ENCODE results near the gene NHSL2. TPM values are rescaled to one million over a fixed set of nuclear protein-coding genes. Genes with fewer than 3 reads are reported as not detected.
"Not testable (repeated sequence)": the region's sequence is repeated elsewhere in the genome, so short reads cannot be mapped to it uniquely, and the experiment has no call there.

NHSL2 gene
- 0.02 TPM in 1 of 2 replicates, not detected in the other for total RNA-seq (2014; rRNA removed; shearing (Covaris generic))

DNA sequence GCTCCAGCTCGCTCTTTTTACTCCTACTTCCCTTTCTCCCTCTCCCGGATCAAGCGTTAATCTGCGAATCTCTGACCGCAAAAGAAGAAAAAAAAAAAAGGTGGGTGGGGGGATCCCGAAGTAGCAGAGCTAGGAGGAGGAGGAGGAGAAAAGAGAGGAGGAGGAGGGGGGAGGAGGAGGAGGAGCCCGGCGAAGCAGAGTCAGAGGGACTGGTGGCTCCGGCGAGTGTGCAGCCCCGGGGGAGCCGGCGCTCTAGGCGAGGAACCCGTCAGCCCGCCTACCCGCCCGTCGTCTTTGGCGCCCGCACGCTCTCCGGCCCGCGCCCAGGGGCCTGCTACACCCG is at the start of gene NHSL2:
NHSL2 (plus strand) TSS at position 203 of the 343 bp plus-strand sequence.
- H3K27me3 ChIP-seq, result no peaks in the 10 kb centered on the region
- H3K36me3 ChIP-seq, result no peaks in the 10 kb centered on the region
- no peak within 1 kb of the TSS for H3K4me3 ChIP-seq
- no peak for DNase-seq
- H3K9me3 ChIP-seq (replicated peaks), result no peaks in the 10 kb centered on the region
- H3K27ac ChIP-seq, result no peak within 1 kb of the TSS
- no peaks in the 10 kb centered on the region for H3K4me1 ChIP-seq

GRCh38 chrX:71867680-71868079 is 43.0 kb upstream of the NHSL2 start:
- Histone ChIP-seq H3K27ac (no peak overlapping the region), H3K9me3 (replicated peaks) (no peaks in the 10 kb centered on the region), H3K27me3 (no peaks in the 10 kb centered on the region; the same call in 1 of the 2 replicates), H3K36me3 (no peaks in the 10 kb centered on the region), H3K4me1 (no peaks in the 10 kb centered on the region), H3K4me3 (no peak overlapping the region)
- no peak for DNase-seq

DNA sequence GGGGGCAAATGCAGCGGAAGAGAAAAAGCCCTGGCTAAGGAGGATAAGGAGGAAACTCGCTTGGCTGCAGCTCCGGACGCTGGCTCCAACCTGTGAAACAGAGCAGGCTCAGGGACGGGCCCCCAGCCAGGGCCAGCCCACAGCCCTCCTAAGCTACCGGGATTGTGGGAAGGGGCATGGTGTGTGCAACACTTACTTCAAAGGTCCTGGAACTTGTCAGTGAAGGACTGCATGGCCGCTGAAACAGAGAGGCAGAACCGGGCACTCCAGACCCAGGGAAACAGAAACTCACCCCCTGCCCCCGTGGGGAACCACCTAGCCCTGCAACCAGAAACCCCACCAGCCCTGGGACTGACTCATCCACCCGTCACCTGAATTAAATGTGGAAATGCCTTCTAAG is 41.1 kb upstream of the NHSL2 start:
- not testable (repeated sequence) for H3K4me3 ChIP-seq; H3K27me3 ChIP-seq; H3K27ac ChIP-seq; H3K36me3 ChIP-seq; DNase-seq; H3K9me3 ChIP-seq (replicated peaks); H3K4me1 ChIP-seq

- H3K27ac ChIP-seq, result no peak overlapping the region
- H3K9me3 ChIP-seq (replicated peaks), result no peaks in the 10 kb centered on the region
- H3K4me1 ChIP-seq, result no peaks in the 10 kb centered on the region
- peak; percentile 48 to 63 for DNase-seq
- H3K36me3 ChIP-seq, result no peaks in the 10 kb centered on the region
- no peaks in the 10 kb centered on the region; the same call in 1 of the 2 replicates for H3K27me3 ChIP-seq
- H3K4me3 ChIP-seq, result no peak overlapping the region
Observed at GRCh38 chrX:71870208-71871098, 40.2 kb upstream of the NHSL2 start.

DNA sequence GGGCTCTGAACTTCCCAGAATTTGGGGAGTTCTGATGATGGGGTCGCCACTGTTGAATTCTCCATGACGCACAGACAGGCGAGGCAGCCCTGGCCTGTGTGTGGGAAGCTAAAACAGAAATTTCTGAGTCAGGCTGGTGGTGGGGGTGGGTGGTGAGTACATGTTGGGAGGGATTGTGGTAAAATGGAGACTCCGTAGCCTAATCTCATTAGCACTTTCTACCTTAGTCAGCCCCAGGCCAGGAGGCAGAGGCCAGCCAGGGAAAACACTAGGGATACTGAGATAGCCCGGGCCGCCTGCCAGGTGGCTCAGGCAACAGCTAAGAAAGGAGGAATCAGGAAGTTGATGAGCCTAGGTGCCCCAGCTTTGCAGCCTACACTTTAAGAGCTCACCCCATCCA is 39.3 kb upstream of the NHSL2 start:
- no peaks in the 10 kb centered on the region; the same call in 1 of the 2 replicates for H3K27me3 ChIP-seq
- DNase-seq, result peak in 1 of 2 experiments; percentile 2
- no peaks in the 10 kb centered on the region for H3K36me3 ChIP-seq
- no peaks in the 10 kb centered on the region for H3K9me3 ChIP-seq (replicated peaks)
- H3K27ac ChIP-seq, result no peak overlapping the region
- no peaks in the 10 kb centered on the region for H3K4me1 ChIP-seq
- no peak overlapping the region for H3K4me3 ChIP-seq

DNA sequence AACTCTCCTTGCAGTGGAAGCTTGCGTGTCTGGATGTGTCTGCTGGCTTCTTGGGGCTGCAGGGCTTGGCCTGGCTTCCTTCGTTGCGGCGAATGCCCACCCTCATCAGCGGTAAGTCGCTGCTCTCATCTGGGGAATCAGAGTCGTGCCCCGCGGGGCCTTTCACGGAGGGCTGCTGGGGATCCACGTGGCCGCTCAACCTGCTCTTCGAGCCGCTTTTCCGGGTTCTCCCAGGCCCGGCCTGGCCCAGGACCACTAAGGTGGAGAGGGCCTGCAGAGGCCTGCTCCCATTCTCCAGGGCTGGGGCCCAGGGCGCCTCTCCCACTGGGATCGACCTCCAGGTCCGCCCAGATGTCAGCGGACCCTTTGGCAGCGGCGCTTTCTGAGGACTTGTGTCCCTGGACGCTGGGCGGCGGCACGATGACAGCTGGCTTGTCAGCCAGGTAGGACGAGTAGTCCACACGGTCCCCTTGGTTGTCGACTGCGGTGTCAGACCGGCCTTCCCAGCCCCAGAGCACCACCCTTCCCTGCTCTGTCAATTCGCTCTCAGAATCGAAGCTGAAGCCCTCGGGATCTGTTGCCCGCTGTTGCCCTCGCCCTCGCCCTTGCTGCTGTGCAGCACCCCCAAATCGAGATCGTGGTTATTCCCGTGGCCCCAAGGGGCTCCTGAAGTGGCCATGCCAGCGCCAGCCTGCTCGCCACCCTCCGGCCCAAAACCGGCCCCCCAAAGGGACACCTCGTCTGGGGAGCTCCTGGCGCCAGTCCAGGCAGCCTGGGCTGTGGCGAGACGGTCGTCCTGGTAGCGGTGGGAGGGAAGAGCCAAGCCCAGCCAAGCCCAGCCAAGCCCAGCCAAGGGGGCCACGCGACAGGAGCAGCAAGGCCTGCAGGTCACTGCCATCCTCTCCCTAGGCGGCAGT is 37.8 kb upstream of the NHSL2 start:
- no peaks in the 10 kb centered on the region; the same call in 1 of the 2 replicates for H3K27me3 ChIP-seq
- DNase-seq, result no peak

GRCh38 chrX:71873459-71873833 is 37.2 kb upstream of the NHSL2 start:
- no peaks in the 10 kb centered on the region for H3K27me3 ChIP-seq
- no peak for DNase-seq
- no peak overlapping the region for H3K27ac ChIP-seq
- H3K36me3 ChIP-seq, result no peaks in the 10 kb centered on the region
- no peaks in the 10 kb centered on the region for H3K4me1 ChIP-seq
- H3K9me3 ChIP-seq (replicated peaks), result no peaks in the 10 kb centered on the region
- H3K4me3 ChIP-seq, result no peak overlapping the region

More for the DNA sequence above, 37.8 kb upstream of the NHSL2 start:
- Histone ChIP-seq H3K9me3 (replicated peaks) (no peaks in the 10 kb centered on the region), H3K36me3 (no peaks in the 10 kb centered on the region), H3K27ac (no peak overlapping the region), H3K4me3 (no peak overlapping the region), H3K4me1 (no peaks in the 10 kb centered on the region)

- H3K36me3 ChIP-seq; H3K4me3 ChIP-seq; DNase-seq; H3K4me1 ChIP-seq; H3K27ac ChIP-seq; H3K9me3 ChIP-seq (replicated peaks); H3K27me3 ChIP-seq: not testable (repeated sequence)
Observed at GRCh38 chrX:71876841-71877240, 33.8 kb upstream of the NHSL2 start.

- Histone ChIP-seq H3K4me1 (no peaks in the 10 kb centered on the region), H3K27ac (no peak overlapping the region), H3K9me3 (replicated peaks) (no peaks in the 10 kb centered on the region), H3K27me3 (no peaks in the 10 kb centered on the region), H3K4me3 (no peak overlapping the region), H3K36me3 (no peaks in the 10 kb centered on the region)
- DNase-seq, result no peak
Observed at GRCh38 chrX:71885099-71885498, 25.5 kb upstream of the NHSL2 start.

GRCh38 chrX:71895607-71896006 is 15.0 kb upstream of the NHSL2 start:
- H3K4me3 ChIP-seq, result no peak overlapping the region
- H3K9me3 ChIP-seq (replicated peaks), result no peaks in the 10 kb centered on the region
- no peaks in the 10 kb centered on the region for H3K4me1 ChIP-seq
- no peaks in the 10 kb centered on the region for H3K27me3 ChIP-seq
- no peaks in the 10 kb centered on the region for H3K36me3 ChIP-seq
- no peak overlapping the region for H3K27ac ChIP-seq
- DNase-seq, result no peak

DNA sequence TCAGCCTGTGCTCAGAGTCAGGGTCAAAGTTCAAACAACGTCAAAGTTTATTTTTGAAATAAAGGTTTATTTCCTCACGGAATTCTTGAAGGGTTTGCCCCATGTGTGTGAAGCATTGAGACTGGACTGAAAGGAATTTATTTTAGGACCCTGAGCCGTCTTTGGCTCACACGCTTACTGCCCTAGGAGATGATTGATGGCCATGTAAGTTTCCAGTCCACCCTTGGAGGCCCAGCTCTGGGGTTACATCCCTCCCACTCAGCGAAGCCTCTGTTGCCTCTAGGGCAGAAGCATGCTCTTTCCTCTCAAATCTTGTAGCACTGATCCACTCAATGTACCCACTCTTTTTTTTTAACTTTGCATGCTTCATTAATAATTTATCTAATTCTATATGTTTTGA is 4.5 kb upstream of the NHSL2 start:
- no peaks in the 10 kb centered on the region for H3K9me3 ChIP-seq (replicated peaks)
- H3K4me1 ChIP-seq, result no peaks in the 10 kb centered on the region
- no peaks in the 10 kb centered on the region for H3K27me3 ChIP-seq
- no peaks in the 10 kb centered on the region for H3K36me3 ChIP-seq
- DNase-seq, result no peak
- H3K27ac ChIP-seq, result no peak overlapping the region
- H3K4me3 ChIP-seq, result no peak overlapping the region

DNA sequence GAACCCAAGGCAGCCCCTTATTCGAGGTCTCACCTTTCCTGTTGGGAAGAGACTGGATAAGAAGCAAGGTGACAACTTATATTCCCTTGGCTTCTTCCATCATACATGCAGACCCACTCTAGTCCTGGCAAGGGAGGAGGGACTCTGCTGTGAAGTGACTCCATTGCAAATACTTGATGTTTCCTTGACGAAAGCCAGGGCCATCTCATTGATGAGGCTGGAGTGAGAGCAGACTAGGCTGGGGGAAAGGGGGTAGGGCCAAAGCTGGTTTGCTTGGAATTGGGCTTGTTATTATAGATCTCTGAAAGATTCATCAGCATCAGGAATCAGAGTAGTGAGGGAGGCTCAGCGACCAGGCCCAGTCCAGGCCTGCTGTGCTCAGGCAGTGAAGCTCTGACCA is 2.3 kb upstream of the NHSL2 start:
- no peak overlapping the region for H3K4me3 ChIP-seq
- no peaks in the 10 kb centered on the region for H3K36me3 ChIP-seq
- DNase-seq, result no peak
- no peaks in the 10 kb centered on the region for H3K9me3 ChIP-seq (replicated peaks)
- H3K27ac ChIP-seq, result no peak overlapping the region
- no peaks in the 10 kb centered on the region for H3K4me1 ChIP-seq
- no peaks in the 10 kb centered on the region for H3K27me3 ChIP-seq

- H3K27me3 ChIP-seq, result no peaks in the 10 kb centered on the region
- no peak for DNase-seq
- H3K27ac ChIP-seq, result no peak overlapping the region
- H3K9me3 ChIP-seq (replicated peaks), result no peaks in the 10 kb centered on the region
- no peak overlapping the region for H3K4me3 ChIP-seq
- H3K36me3 ChIP-seq, result no peaks in the 10 kb centered on the region
- H3K4me1 ChIP-seq, result no peaks in the 10 kb centered on the region
Observed at GRCh38 chrX:71909956-71910355, 689 bp upstream of the NHSL2 start.

GRCh38 chrX:71910986-71911730 is 513 bp downstream of the NHSL2 start:
- Histone ChIP-seq H3K4me1 (no peaks in the 10 kb centered on the region), H3K4me3 (no peak overlapping the region), H3K36me3 (no peaks in the 10 kb centered on the region), H3K9me3 (replicated peaks) (no peaks in the 10 kb centered on the region), H3K27ac (no peak overlapping the region), H3K27me3 (no peaks in the 10 kb centered on the region)
- no peak for DNase-seq

DNA sequence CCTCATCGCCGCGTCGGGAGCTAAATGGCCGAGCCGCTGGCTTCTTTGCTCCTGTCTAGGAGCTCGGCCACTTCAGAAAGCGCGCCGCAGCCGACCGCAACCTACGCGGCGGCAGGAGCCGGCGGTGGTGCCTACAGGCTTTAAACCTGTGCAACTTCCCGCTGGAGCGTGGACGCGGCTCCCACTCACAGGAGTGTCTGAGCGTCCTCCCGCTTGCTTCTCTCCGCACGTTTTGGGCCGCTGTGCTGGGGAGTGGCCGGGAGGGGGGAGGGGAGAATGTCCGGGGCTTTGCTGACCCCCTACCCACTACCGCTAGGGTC is 1.0 kb downstream of the NHSL2 start:
- no peaks in the 10 kb centered on the region for H3K4me1 ChIP-seq
- H3K4me3 ChIP-seq, result no peak overlapping the region
- no peaks in the 10 kb centered on the region for H3K36me3 ChIP-seq
- H3K9me3 ChIP-seq (replicated peaks), result no peaks in the 10 kb centered on the region
- H3K27ac ChIP-seq, result no peak overlapping the region
- H3K27me3 ChIP-seq, result no peaks in the 10 kb centered on the region
- no peak for DNase-seq
